Natural killer cell (primary cell): ENCODE measurements around the gene DRC7. TPM values are rescaled to one million over a fixed set of nuclear protein-coding genes. Genes with fewer than 3 reads are reported as not detected.

Experiments used
- ATAC-seq, 3 donors: fragments of 150-1000 bp in 2 of 3; fragments of 200-7000 bp in 1 of 3; cut with Tn5 transposase; 1 replicate in 1 of 3; 2 replicates in 2 of 3; pipeline ENCODE4 v1.10.0; 2021; ENCODE audit warnings: mild to moderate bottlenecking in 2 of 3, moderate library complexity in 2 of 3
- DNase-seq, 2 donors: peaks; one replicate each; pipeline versions ENCODE4 v3.0.0 to v3.0.0-alpha.2; 2013 to 2021; ENCODE audit warnings: mixed read lengths in 1 of 2
- H3K27ac ChIP-seq: one replicate; pipeline ENCODE4 v1.5.1; 2013; ENCODE audit warnings: mild to moderate bottlenecking, low read length
- H3K27me3 ChIP-seq: one replicate; pipeline ENCODE4 v1.6.1; 2013; ENCODE audit warnings: low read length; ENCODE audit not compliant: control insufficient read depth, insufficient read depth
- H3K36me3 ChIP-seq: one replicate; pipeline ENCODE4 v1.6.1; 2013; ENCODE audit warnings: low read length; ENCODE audit not compliant: control insufficient read depth, insufficient read depth
- H3K4me1 ChIP-seq: one replicate; pipeline ENCODE4 v1.6.1; 2013; ENCODE audit warnings: low read length; ENCODE audit not compliant: control insufficient read depth, insufficient read depth
- H3K4me3 ChIP-seq: one replicate; pipeline ENCODE4 v1.5.1; 2013; ENCODE audit warnings: low read length
- H3K9me3 ChIP-seq: one replicate; pipeline ENCODE4 v1.6.1; 2013; ENCODE audit warnings: low read length; ENCODE audit not compliant: control insufficient read depth, insufficient read depth
- H3K27ac Mint-ChIP-seq, 2 donors: one replicate each; pipeline ENCODE4 v1.8.0; 2022; ENCODE audit warnings: mild to moderate bottlenecking in 2 of 2, mixed read lengths in 2 of 2, moderate library complexity in 1 of 2
- H3K27me3 Mint-ChIP-seq, 2 donors: one replicate each; pipeline ENCODE4 v1.8.0; 2022; ENCODE audit warnings: low read depth in 2 of 2, mixed read lengths in 2 of 2
- H3K36me3 Mint-ChIP-seq: one replicate; pipeline ENCODE4 v1.8.0; 2022; ENCODE audit warnings: mixed read lengths
- H3K4me1 Mint-ChIP-seq, 2 donors: one replicate each; pipeline ENCODE4 v1.8.0; 2022; ENCODE audit warnings: mixed read lengths in 2 of 2
- H3K4me3 Mint-ChIP-seq: one replicate; pipeline ENCODE4 v1.8.0; 2022; ENCODE audit warnings: mild to moderate bottlenecking, moderate library complexity, mixed read lengths
- H3K9me3 Mint-ChIP-seq, 2 donors: one replicate each; pipeline ENCODE4 v1.8.0; 2022; ENCODE audit warnings: mixed read lengths in 2 of 2
- CTCF ChIP-seq: fragments of 200-600 bp; IDR thresholded peaks from one replicate; pipeline ENCODE4 v1.8.0; 2022; ENCODE audit warnings: antibody characterized with exemption
- WGBS: methylation state at CpG from one replicate; pipeline ENCODE4 v1.1.7; 2013; ENCODE audit warnings: missing lambda C conversion rate; ENCODE audit not compliant: insufficient coverage; 5-methylcytosine and 5-hydroxymethylcytosine counted together
- intact Hi-C: fragments of 100-400 bp; cut with micrococcal nuclease; formaldehyde crosslinking; loops from one replicate; pipeline ENCODE4 v1.14.2; 2022
- total RNA-seq, 4 donors: library from RNA; stranded (reverse); fragments of 120-200 nt in 1 of 4; gene quantifications; one replicate each; pipeline versions ENCODE4 v1.2.3 to v1.2.4, GENCODE V29; 2013 to 2022

DRC7 gene
- total RNA-seq, 3 donors from 2014 or later (not counting 1 experiment from before 2014, with no cell fraction given): 0.33 TPM; not detected in 2

- peaks cover 54 to 71% of the 10 kb centered on the region in 2 donors for H3K4me1 Mint-ChIP-seq
- Histone ChIP-seq H3K36me3 (peaks cover 95% of the 10 kb centered on the region), H3K9me3 (no peaks in the 10 kb centered on the region), H3K27me3 (no peaks in the 10 kb centered on the region), H3K4me1 (peaks cover 59% of the 10 kb centered on the region), H3K4me3 (no peak overlapping the region), H3K27ac (no peak overlapping the region)
- no peaks in the 10 kb centered on the region for H3K9me3 Mint-ChIP-seq
- 82% methylated on average over 18 of the region's 19 CpGs for whole genome bisulfite sequencing
- no peaks in the 10 kb centered on the region for H3K27me3 Mint-ChIP-seq
- intact Hi-C loops: no loop called here
- DNase-seq (no peak), ATAC-seq (no peak)
- H3K36me3 Mint-ChIP-seq: peaks cover 7% of the 10 kb centered on the region
- no peak overlapping the region for H3K4me3 Mint-ChIP-seq
- no peak for TF ChIP-seq CTCF
- H3K27ac Mint-ChIP-seq: peak overlapping the region; percentile 93 to 96
Measured at GRCh38 chr16:57658878-57659674, 35.5 kb upstream of the DRC7 start.

GRCh38 chr16:57660715-57661463, 33.7 kb upstream of the DRC7 start:
- ATAC-seq (no peak), DNase-seq (no peak)
- Mint-ChIP-seq H3K4me3 (no peak overlapping the region), H3K27ac (peak overlapping the region; percentile 93 to 98), H3K9me3 (no peaks in the 10 kb centered on the region), H3K36me3 (peaks cover 20% of the 10 kb centered on the region), H3K4me1 (peaks cover 62 to 74% of the 10 kb centered on the region in 2 donors), H3K27me3 (no peaks in the 10 kb centered on the region)
- H3K36me3 ChIP-seq: peaks cover 95% of the 10 kb centered on the region
- intact Hi-C loops: loop anchor here (10.0 kb wide), 1 partner anchor 344 kb away; the partner anchor contains the start of genes USB1 and ZNF319
- no peak for TF ChIP-seq CTCF
- H3K4me1 ChIP-seq: peaks cover 49% of the 10 kb centered on the region
- no peak overlapping the region for H3K27ac ChIP-seq
- H3K27me3 ChIP-seq: no peaks in the 10 kb centered on the region
- WGBS: 87% methylated on average over 8 of the region's 11 CpGs
- H3K9me3 ChIP-seq: no peaks in the 10 kb centered on the region
- no peak overlapping the region for H3K4me3 ChIP-seq

GRCh38 chr16:57661510-57661909, 33.1 kb upstream of the DRC7 start:
- DNase-seq (no peak), ATAC-seq (no peak)
- intact Hi-C loops: loop anchor here (10.0 kb wide), 1 partner anchor 343 kb away; the partner anchor contains the start of genes USB1 and ZNF319
- Histone ChIP-seq H3K27me3 (no peaks in the 10 kb centered on the region), H3K36me3 (peaks cover 92% of the 10 kb centered on the region), H3K27ac (no peak overlapping the region), H3K4me3 (no peak overlapping the region), H3K4me1 (peaks cover 49% of the 10 kb centered on the region), H3K9me3 (no peaks in the 10 kb centered on the region)
- no peaks in the 10 kb centered on the region for H3K9me3 Mint-ChIP-seq
- peaks cover 56 to 72% of the 10 kb centered on the region in 2 donors for H3K4me1 Mint-ChIP-seq
- no peaks in the 10 kb centered on the region for H3K27me3 Mint-ChIP-seq
- peak overlapping the region; percentile 14 for H3K4me3 Mint-ChIP-seq
- peak overlapping the region; percentile 97 to 98 for H3K27ac Mint-ChIP-seq
- peaks cover 20% of the 10 kb centered on the region for H3K36me3 Mint-ChIP-seq
- WGBS: 79% methylated on average over 7 of the region's 7 CpGs
- no peak for TF ChIP-seq CTCF
